SKM-1 (cell line): ENCODE measurements around the gene RHBDF1.
A peak's percentile ranks its signal among the peaks of the same experiment; 100 is the strongest.
"Not testable (repeated sequence)": the region's sequence is repeated elsewhere in the genome, so short reads cannot be mapped to it uniquely, and the experiment has no call there.

Source experiments
- DNase-seq: peaks from one replicate; lab custom pipeline; 2025; ENCODE audit not compliant: unreplicated experiment; lab: John Stamatoyannopoulos, UW

Gene RHBDF1

GRCh38 chr16:60929-61878, 11.2 kb downstream of the RHBDF1 start:
- DNase-seq = no peak

GRCh38 chr16:60166-60565, 12.3 kb downstream of the RHBDF1 start:
- no peak for DNase-seq

- DNase-seq = no peak
Observed at GRCh38 chr16:59440-60059, 12.9 kb downstream of the RHBDF1 start.

- no peak for DNase-seq
Observed at GRCh38 chr16:58491-59439, 13.7 kb downstream of the RHBDF1 start.

GRCh38 chr16:57711-58110, 14.7 kb downstream of the RHBDF1 start:
- no peak for DNase-seq

- no peak for DNase-seq
Observed at GRCh38 chr16:56231-56927, 16.1 kb downstream of the RHBDF1 start.

- no peak for DNase-seq
Observed at GRCh38 chr16:55571-56136, 16.8 kb downstream of the RHBDF1 start.

- no peak for DNase-seq
Observed at GRCh38 chr16:54237-54581, 18.2 kb downstream of the RHBDF1 start.

GRCh38 chr16:53346-54236, 18.8 kb downstream of the RHBDF1 start, which contains the start of the genes POLR3K and SNRNP25:
Gene POLR3K, minus strand, starts transcription at chr16:53608. Its CDS starts 22 bp downstream, at chr16:53586.
Gene SNRNP25, plus strand, starts transcription at chr16:53828. Its CDS starts 189 bp downstream, at chr16:54017.
- DNase-seq = peak; percentile 99

- DNase-seq = no peak
Observed at GRCh38 chr16:50769-51591, 21.5 kb downstream of the RHBDF1 start.

GRCh38 chr16:47234-47633, 25.2 kb downstream of the RHBDF1 start:
- DNase-seq = no peak

- not testable (repeated sequence) for DNase-seq
Observed at GRCh38 chr16:46510-46909, 25.9 kb downstream of the RHBDF1 start.

GRCh38 chr16:45454-45853, 27.0 kb downstream of the RHBDF1 start:
- no peak for DNase-seq

- DNase-seq = no peak
Observed at GRCh38 chr16:44655-45054, 27.8 kb downstream of the RHBDF1 start.

GRCh38 chr16:43294-43693, 29.1 kb downstream of the RHBDF1 start:
- no peak for DNase-seq

GRCh38 chr16:42691-43090, 29.7 kb downstream of the RHBDF1 start:
- DNase-seq = no peak

GRCh38 chr16:42069-42457, 30.4 kb downstream of the RHBDF1 start:
- no peak for DNase-seq

- no peak for DNase-seq
Observed at GRCh38 chr16:41439-42068, 30.9 kb downstream of the RHBDF1 start.
